H1 (cell line): ENCODE measurements around the gene CFAP157. TPM values are rescaled to one million over a fixed set of nuclear protein-coding genes. Genes with fewer than 3 reads are reported as not detected.

Experiments
- CTCF ChIA-PET: fragments of 300-600 bp; sonication (Branson Sonifier 250); formaldehyde crosslinking; loops from one replicate; lab custom pipeline; 2021; ENCODE audit not compliant: partially characterized antibody; lab: Charles Lee
- POLR2A ChIA-PET: fragments of 300-600 bp; sonication (Branson Sonifier 250); formaldehyde crosslinking; loops from one replicate; lab custom pipeline; 2021; ENCODE audit warnings: inconsistent platforms; ENCODE audit not compliant: partially characterized antibody; lab: Charles Lee
- DNase-seq, 2 experiments: peaks; one replicate each; pipeline versions ENCODE4 v3.0.0 to v3.0.0-alpha.2; 2010 to 2022; ENCODE audit warnings: low spot score in 2 of 2, low read depth in 1 of 2, mixed read lengths in 1 of 2
- FAIRE-seq: peaks from 2 replicates; lab custom pipeline; 2011; peaks lifted over from hg19 to GRCh38; lab: Jason Lieb, UNC
- H2AFZ ChIP-seq: 2 replicates; pipeline ENCODE4 v1.8.1; 2012; ENCODE audit warnings: low read length, inconsistent platforms
- H2AK5ac ChIP-seq: 2 replicates; pipeline ENCODE4 v1.6.1; 2013; ENCODE audit warnings: low read depth, low read length
- H2BK120ac ChIP-seq: replicated peaks from 2 replicates; pipeline ENCODE3; 2013; ENCODE audit warnings: low read depth, low read length, inconsistent platforms
- H2BK12ac ChIP-seq: 2 replicates; pipeline ENCODE4 v1.6.1; 2013; ENCODE audit warnings: low read depth, low read length
- H2BK15ac ChIP-seq: 2 replicates; pipeline ENCODE4 v1.6.1; 2013; ENCODE audit warnings: low read length
- H2BK20ac ChIP-seq: 2 replicates; pipeline ENCODE4 v1.6.1; 2013; ENCODE audit warnings: low read length
- H2BK5ac ChIP-seq: 2 replicates; pipeline ENCODE4 v1.6.1; 2013; ENCODE audit warnings: low read depth, low read length
- H3K14ac ChIP-seq: 2 replicates; pipeline ENCODE4 v1.6.1; 2013; ENCODE audit warnings: inconsistent platforms; ENCODE audit not compliant: insufficient read length
- H3K18ac ChIP-seq: 2 replicates; pipeline ENCODE4 v1.6.1; 2013; ENCODE audit warnings: low read length; ENCODE audit errors: extremely low read depth
- H3K23ac ChIP-seq: 2 replicates; pipeline ENCODE4 v1.6.1; 2013; ENCODE audit warnings: inconsistent platforms; ENCODE audit not compliant: insufficient read length
- H3K23me2 ChIP-seq: 2 replicates; pipeline ENCODE4 v1.6.1; 2013; ENCODE audit warnings: low read depth, low read length
- H3K27ac ChIP-seq: 2 replicates; pipeline ENCODE4 v1.6.1; 2011; ENCODE audit warnings: low read depth, low read length, inconsistent platforms
- H3K27me3 ChIP-seq, 4 experiments: replicated peaks in 1 of 4; 1 replicate in 1 of 4; 2 replicates in 3 of 4; pipeline versions ENCODE4 v1.6.1 to v1.8.1; 2011 to 2013; ENCODE audit warnings: low read length in 3 of 4, mild to moderate bottlenecking in 3 of 4, inconsistent platforms in 2 of 4, mixed read lengths in 2 of 4, moderate library complexity in 1 of 4; ENCODE audit not compliant: control insufficient read depth in 3 of 4, insufficient read depth in 3 of 4; ENCODE audit errors: extremely low read depth in 1 of 4
- H3K36me3 ChIP-seq, 4 experiments: 2 replicates each; pipeline versions ENCODE4 v1.6.1 to v1.8.1; 2011 to 2013; ENCODE audit warnings: mild to moderate bottlenecking in 4 of 4, low read length in 3 of 4, moderate library complexity in 2 of 4, control low read depth in 1 of 4, inconsistent platforms in 1 of 4; ENCODE audit not compliant: insufficient read depth in 4 of 4, control insufficient read depth in 2 of 4
- H3K4ac ChIP-seq: replicated peaks from 2 replicates; pipeline ENCODE3; 2013; ENCODE audit warnings: low read length, low read depth, mixed read lengths, inconsistent platforms; ENCODE audit not compliant: insufficient read length
- H3K4me1 ChIP-seq, 4 experiments: replicated peaks in 1 of 4; 1 replicate in 1 of 4; 2 replicates in 3 of 4; pipeline versions ENCODE4 v1.6.1 to v1.8.1; 2011 to 2013; ENCODE audit warnings: low read length in 3 of 4, inconsistent platforms in 2 of 4, mixed read lengths in 1 of 4; ENCODE audit not compliant: insufficient read depth in 4 of 4, control insufficient read depth in 3 of 4
- H3K4me2 ChIP-seq, 2 experiments: 2 replicates each; pipeline versions ENCODE4 v1.6.1 to v1.8.1; 2011 to 2013; ENCODE audit warnings: low read depth in 2 of 2, low read length in 2 of 2, control low read depth in 1 of 2, inconsistent platforms in 1 of 2, mild to moderate bottlenecking in 1 of 2; ENCODE audit not compliant: insufficient read depth in 1 of 2
- H3K4me3 ChIP-seq, 4 experiments: fragments of 200-600, 300-600 bp in 1 of 4; sonication (generic), shearing (Covaris generic), sonication (Bioruptor Twin) in 1 of 4; 2 replicates each; pipeline versions ENCODE4 v1.5.1 to v1.8.1; 2011 to 2016; ENCODE audit warnings: low read length in 4 of 4, low read depth in 3 of 4, control low read depth in 2 of 4, inconsistent platforms in 2 of 4, mild to moderate bottlenecking in 2 of 4, mixed read lengths in 1 of 4, moderate library complexity in 1 of 4; ENCODE audit not compliant: insufficient read depth in 2 of 4; ENCODE audit errors: extremely low read depth in 1 of 4
- H3K56ac ChIP-seq: replicated peaks from 2 replicates; pipeline ENCODE3; 2013; ENCODE audit warnings: low read depth, mild to moderate bottlenecking, mixed read lengths, low read length, inconsistent platforms; ENCODE audit not compliant: insufficient read length
- H3K79me1 ChIP-seq: 2 replicates; pipeline ENCODE4 v1.6.1; 2013; ENCODE audit warnings: low read depth, low read length, control low read depth
- H3K79me2 ChIP-seq, 2 experiments: 2 replicates each; pipeline versions ENCODE4 v1.6.1 to v1.8.1; 2012 to 2013; ENCODE audit warnings: low read length in 2 of 2, mild to moderate bottlenecking in 2 of 2, inconsistent platforms in 1 of 2; ENCODE audit not compliant: insufficient read depth in 2 of 2, control insufficient read depth in 1 of 2
- H3K9ac ChIP-seq, 4 experiments: replicated peaks in 1 of 4; 1 replicate in 1 of 4; 2 replicates in 3 of 4; pipeline versions ENCODE4 v1.6.1 to v1.8.1; 2011 to 2013; ENCODE audit warnings: low read depth in 3 of 4, low read length in 3 of 4, control low read depth in 2 of 4, mild to moderate bottlenecking in 2 of 4, moderate library complexity in 2 of 4, inconsistent platforms in 1 of 4; ENCODE audit errors: extremely low read depth in 1 of 4
- H3K9me3 ChIP-seq, 2 experiments: 2 replicates each; pipeline versions ENCODE4 v1.6.1 to v1.8.1; 2012 to 2013; ENCODE audit warnings: mild to moderate bottlenecking in 2 of 2, moderate library complexity in 2 of 2, control low read depth in 1 of 2, inconsistent platforms in 1 of 2, low read depth in 1 of 2, low read length in 1 of 2, mixed read lengths in 1 of 2; ENCODE audit not compliant: insufficient read depth in 2 of 2
- H4K20me1 ChIP-seq, 2 experiments: replicated peaks in 1 of 2; 2 replicates each; pipeline versions ENCODE3 to v1.8.1; 2011 to 2013; ENCODE audit warnings: inconsistent platforms in 2 of 2, low read length in 2 of 2, mild to moderate bottlenecking in 1 of 2; ENCODE audit not compliant: insufficient read depth in 2 of 2, control insufficient read depth in 1 of 2
- H4K5ac ChIP-seq: 2 replicates; pipeline ENCODE4 v1.6.1; 2013; ENCODE audit warnings: low read length, low read depth, mixed read lengths, inconsistent platforms; ENCODE audit not compliant: insufficient read length
- H4K8ac ChIP-seq: 2 replicates; pipeline ENCODE4 v1.8.0; 2013; ENCODE audit warnings: mild to moderate bottlenecking, moderate library complexity, low read length, inconsistent platforms; ENCODE audit not compliant: insufficient read depth; ENCODE audit errors: extremely low read depth
- H4K91ac ChIP-seq: replicated peaks from 2 replicates; pipeline ENCODE3; 2013; ENCODE audit warnings: low read length, mixed read lengths, inconsistent platforms; ENCODE audit not compliant: insufficient read length
- CBX8 ChIP-seq: fragments of 300-800, 300-1000 bp; sonication (generic); IDR thresholded peaks from 2 replicates; pipeline ENCODE4 v1.7.1; 2016; ENCODE audit warnings: low read depth, low read length, borderline replicate concordance
- EZH2 ChIP-seq: fragments of 200-600 bp; sonication (generic); IDR thresholded peaks from 2 replicates; pipeline ENCODE4 v1.7.1; 2012; ENCODE audit warnings: low read depth, mild to moderate bottlenecking, moderate library complexity, low read length, inconsistent platforms; ENCODE audit not compliant: severe bottlenecking
- RAD21 ChIP-seq, 2 experiments: IDR thresholded peaks in 1 of 2; conservative IDR thresholded peaks in 1 of 2; 2 replicates each; pipeline ENCODE4 v1.6.1; 2011; ENCODE audit warnings: low read depth in 2 of 2, low read length in 2 of 2, improper control_type of control experiment in 1 of 2, inconsistent platforms in 1 of 2, mild to moderate bottlenecking in 1 of 2, moderate library complexity in 1 of 2
- SUZ12 ChIP-seq: fragments of 200-600 bp; sonication (generic); IDR thresholded peaks from 2 replicates; pipeline ENCODE4 v1.6.1; 2012; ENCODE audit warnings: mild to moderate bottlenecking, inconsistent platforms, low read length, moderate library complexity, mixed read lengths
- TAF7 ChIP-seq: optimal IDR thresholded peaks from 2 replicates; pipeline ENCODE3; 2011; ENCODE audit warnings: low read depth, mild to moderate bottlenecking, inconsistent platforms, low read length, moderate library complexity, borderline replicate concordance
- TCF12 ChIP-seq: IDR thresholded peaks from 2 replicates; pipeline ENCODE4 v1.6.1; 2011; ENCODE audit warnings: low read depth, mild to moderate bottlenecking, low read length
- WGBS, 2 experiments: shearing (Covaris generic) in 1 of 2; methylation state at CpG; one replicate each; pipeline versions ENCODE4 v1.1.6 to v1.1.7; 2013 to 2015; ENCODE audit warnings: low lambda C conversion rate in 2 of 2, mixed read lengths in 2 of 2, inconsistent platforms in 1 of 2, low coverage in 1 of 2, missing lambda C conversion rate in 1 of 2; ENCODE audit not compliant: insufficient replicate concordance in 2 of 2, insufficient coverage in 1 of 2, insufficient read length in 1 of 2; ENCODE audit errors: extremely low coverage in 1 of 2, missing lambda C conversion rate in 1 of 2; 5-methylcytosine and 5-hydroxymethylcytosine counted together
- polyA plus RNA-seq, 7 experiments: library from polyadenylated mRNA; depleted of rRNA in 3 of 7; stranded (reverse) in 5 of 7; unstranded in 2 of 7; fragments of >200 nt in 5 of 7; fragments of 200-250 nt in 2 of 7; gene quantifications; 1 replicate in 5 of 7; 2 replicates in 1 of 7; 4 replicates in 1 of 7; pipeline versions ENCODE4 v1.2.1 to v1.2.3, GENCODE V29; 2011 to 2013; ENCODE audit warnings: missing spikeins in 2 of 7, mixed read lengths in 2 of 7
- total RNA-seq: library from RNA; stranded (reverse); fragmentation: NEBNext Ultra II Directional; extraction: Animal tissue kit (Norgen Biotek cat#: 25700); gene quantifications from 2 replicates; pipeline ENCODE4 v1.2.1, GENCODE V29; 2021

Gene CFAP157
- total and polyA plus RNA-seq, 2 of the 8 experiments (the other 6 are each of a cell fraction or from before 2014, with no cell fraction given) = not detected

GRCh38 chr9:127667906-127668305 lies 38.9 kb upstream of the CFAP157 start:
- H2BK12ac ChIP-seq = no peak overlapping the region
- POLR2A ChIA-PET = interaction anchor here (1.0 kb wide), 1 partner anchor 216 kb away, joined by 3 read pairs; the partner anchor contains the start of gene LRSAM1
- no peak overlapping the region for H2BK15ac ChIP-seq
- no peak overlapping the region for H3K23ac ChIP-seq
- H3K4me3 ChIP-seq = no peak overlapping the region
- no peak overlapping the region; a peak in 1 of 7 replicates for H3K9ac ChIP-seq
- no peaks in the 10 kb centered on the region for H3K79me2 ChIP-seq
- H2BK120ac ChIP-seq = no peak overlapping the region
- no peak for DNase-seq
- H4K20me1 ChIP-seq = peaks cover 0 to 3% of the 10 kb centered on the region in 2 experiments
- H4K8ac ChIP-seq = no peak overlapping the region
- H3K56ac ChIP-seq = no peak overlapping the region
- H3K4me1 ChIP-seq = no peaks in the 10 kb centered on the region
- H3K4me2 ChIP-seq = no peak overlapping the region
- H3K14ac ChIP-seq = no peak overlapping the region
- peaks cover 0 to 23% (median 18%) of the 10 kb centered on the region in 4 experiments; a peak in 7 of 8 replicates for H3K36me3 ChIP-seq
- no peak overlapping the region for H2AK5ac ChIP-seq
- WGBS, 2 experiments = 94% methylated on average over 18 of the region's 18 CpGs; no CpG with 5 or more reads in 1 of the 2 experiments
- H3K18ac ChIP-seq = no peak overlapping the region
- no peak overlapping the region for H2AFZ ChIP-seq
- no peak overlapping the region for H3K4ac ChIP-seq
- H3K9me3 ChIP-seq = no peaks in the 10 kb centered on the region
- no peak overlapping the region for H4K5ac ChIP-seq
- H2BK20ac ChIP-seq = no peak overlapping the region
- H3K27me3 ChIP-seq = no peaks in the 10 kb centered on the region
- no peaks in the 10 kb centered on the region; the same call in 1 of the 2 replicates for H3K79me1 ChIP-seq
- H4K91ac ChIP-seq = no peak overlapping the region
- FAIRE-seq = no peak
- H3K27ac ChIP-seq = no peak overlapping the region
- no peak overlapping the region for H2BK5ac ChIP-seq
- no peak for TF ChIP-seq SUZ12
- no peak for TF ChIP-seq EZH2
- TF ChIP-seq RAD21 (IDR thresholded peaks at IDR 0.05 in 1 of 2, conservative IDR thresholded peaks at IDR 0.05 in 1 of 2; ENCODE audit: low read depth in 2 of 2, low read length in 2 of 2) = no peak
- no peak for TF ChIP-seq TAF7
- TF ChIP-seq TCF12 = no peak
- TF ChIP-seq CBX8 = no peak
- no peaks in the 10 kb centered on the region for H3K23me2 ChIP-seq
- CTCF ChIA-PET = interaction anchor here (0.6 to 2.3 kb wide), 11 partner anchors 8 to 78 kb away, joined by 3 to 10 read pairs (median 4); partner anchors contain the start of genes CFAP157 and TOR2A
